Stimulated activated naive CD8-positive, alpha-beta T cell treated with anti-CD3 and anti-CD28 coated beads, Interleukin-15, amount 100 ng/mL, for 72 hours (primary cell): ENCODE measurements around the gene AP5Z1.

Experiments used
- ATAC-seq: fragments of 150-1000 bp; cut with Tn5 transposase; 2 replicates; pipeline ENCODE4 v1.10.0; 2021; ENCODE audit warnings: mild to moderate bottlenecking, moderate library complexity
- DNase-seq, 2 donors: peaks; one replicate each; pipeline ENCODE4 v3.0.0; 2021 to 2022
- H3K27ac Mint-ChIP-seq, 2 donors: one replicate each; pipeline ENCODE4 v1.8.0; 2022; ENCODE audit warnings: mild to moderate bottlenecking in 2 of 2, mixed read lengths in 2 of 2, moderate library complexity in 2 of 2
- H3K27me3 Mint-ChIP-seq: one replicate; pipeline ENCODE4 v1.8.0; 2022; ENCODE audit warnings: mixed read lengths
- H3K4me1 Mint-ChIP-seq: one replicate; pipeline ENCODE4 v1.8.0; 2022; ENCODE audit warnings: mild to moderate bottlenecking, mixed read lengths
- H3K4me3 Mint-ChIP-seq, 2 donors: one replicate each; pipeline ENCODE4 v1.8.0; 2022; ENCODE audit warnings: mild to moderate bottlenecking in 2 of 2, mixed read lengths in 2 of 2, moderate library complexity in 1 of 2
- H3K9me3 Mint-ChIP-seq, 2 donors: one replicate each; pipeline ENCODE4 v1.8.0; 2022; ENCODE audit warnings: mixed read lengths in 2 of 2

AP5Z1 gene

DNA sequence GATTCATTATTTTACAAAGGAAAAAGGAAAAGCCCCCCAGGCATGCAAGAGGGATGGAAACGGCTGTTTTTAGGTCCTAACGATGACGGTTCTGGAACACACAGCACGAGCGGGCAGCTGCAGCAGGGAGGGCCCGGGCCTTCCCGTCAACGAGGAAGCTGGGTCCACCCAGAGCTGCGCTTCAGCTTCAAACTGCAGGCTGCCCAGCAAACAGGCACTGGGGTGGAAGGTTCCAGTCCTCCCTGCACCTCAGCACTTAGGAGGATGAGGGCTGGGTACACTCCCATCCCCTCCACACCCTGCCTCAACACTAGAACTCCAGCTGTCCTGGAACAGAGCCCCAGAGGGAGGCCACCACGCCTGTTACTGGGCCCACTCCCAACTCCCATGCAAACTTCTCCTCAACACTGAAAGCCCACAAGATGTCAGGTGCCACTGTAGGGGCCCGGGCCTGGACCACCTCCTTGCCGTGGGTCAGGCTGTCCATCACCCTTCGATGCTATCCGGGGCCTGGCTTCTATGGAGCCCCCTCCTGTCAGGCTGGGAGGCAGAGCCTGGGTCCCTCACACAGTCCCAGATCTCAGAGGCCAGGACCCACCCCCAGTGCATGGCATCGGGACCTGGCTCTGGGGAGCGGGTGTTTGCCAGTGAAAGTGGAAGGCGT is 53.4 kb downstream of the AP5Z1 start:
- no peak overlapping the region for H3K4me3 Mint-ChIP-seq
- no peak overlapping the region for H3K27ac Mint-ChIP-seq
- H3K9me3 Mint-ChIP-seq, result no peaks in the 10 kb centered on the region
- no peaks in the 10 kb centered on the region for H3K27me3 Mint-ChIP-seq
- no peak for ATAC-seq
- peaks cover 7% of the 10 kb centered on the region for H3K4me1 Mint-ChIP-seq
- DNase-seq, result no peak

DNA sequence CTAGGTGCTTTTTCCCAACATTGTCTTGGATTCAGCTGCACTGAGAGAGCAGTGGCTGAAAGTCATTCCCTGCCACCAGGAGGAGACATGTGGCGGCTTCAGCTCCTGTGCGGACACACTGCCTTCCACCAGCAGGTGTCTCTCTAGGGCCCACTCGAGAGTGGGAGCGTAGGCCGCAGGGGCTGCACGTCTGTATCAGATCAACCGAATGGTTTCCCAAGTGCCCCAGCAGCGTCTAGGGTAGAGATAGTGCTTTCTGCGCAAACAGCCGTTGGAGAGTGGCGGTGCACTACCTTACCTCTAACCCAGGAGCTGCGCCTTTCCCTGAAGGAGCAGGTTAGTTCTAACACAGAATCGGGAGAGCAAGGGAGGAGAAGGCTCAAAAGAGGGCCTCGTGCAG is 54.8 kb downstream of the AP5Z1 start:
- no peak overlapping the region for H3K4me3 Mint-ChIP-seq
- peaks cover 7% of the 10 kb centered on the region for H3K4me1 Mint-ChIP-seq
- DNase-seq (peak; percentile 56 to 64), ATAC-seq (peak; percentile 82)
- H3K9me3 Mint-ChIP-seq, result no peaks in the 10 kb centered on the region
- H3K27ac Mint-ChIP-seq, result peak overlapping the region in 1 of 2 donors; percentile 86
- no peaks in the 10 kb centered on the region for H3K27me3 Mint-ChIP-seq

DNA sequence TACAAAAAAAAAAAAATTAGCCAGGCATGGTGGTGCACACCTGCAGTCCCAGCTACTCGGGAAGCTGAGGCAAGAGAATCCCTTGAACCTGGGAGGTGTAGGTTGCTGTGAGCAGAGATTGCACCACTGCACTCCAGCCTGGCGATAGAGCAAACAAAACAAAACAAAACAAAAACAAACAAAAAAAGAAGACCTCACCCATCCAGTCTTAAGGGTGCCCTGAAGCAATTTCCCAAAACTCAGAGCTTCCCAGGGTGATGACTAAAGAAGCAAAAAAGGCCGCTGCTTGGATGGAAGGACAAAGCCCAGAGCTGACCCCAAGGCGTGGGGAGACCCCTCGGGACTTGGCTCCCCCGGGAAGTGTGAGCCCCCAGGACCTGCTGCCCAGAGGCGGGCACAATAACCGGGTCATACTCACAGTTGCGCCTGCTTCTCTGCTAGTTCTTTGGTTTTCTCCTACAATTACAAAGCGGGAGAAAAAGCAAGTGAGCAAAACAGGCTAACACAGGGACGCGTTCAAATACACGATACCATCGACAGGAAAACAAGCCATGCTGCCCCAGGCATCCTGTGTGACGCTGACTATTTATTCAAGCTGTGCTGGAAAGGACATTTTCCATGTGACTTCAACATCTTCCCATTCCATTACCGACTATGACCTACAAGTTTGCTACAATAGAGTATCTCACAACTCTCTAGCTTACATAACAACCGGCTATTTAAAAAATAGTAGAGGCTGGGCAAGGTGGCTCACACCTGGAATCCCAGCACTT is 56.5 kb downstream of the AP5Z1 start:
- no peaks in the 10 kb centered on the region for H3K27me3 Mint-ChIP-seq
- H3K9me3 Mint-ChIP-seq, result no peaks in the 10 kb centered on the region
- ATAC-seq (no peak), DNase-seq (no peak)
- H3K4me3 Mint-ChIP-seq, result no peak overlapping the region
- H3K27ac Mint-ChIP-seq, result no peak overlapping the region
- peaks cover 7% of the 10 kb centered on the region for H3K4me1 Mint-ChIP-seq

DNA sequence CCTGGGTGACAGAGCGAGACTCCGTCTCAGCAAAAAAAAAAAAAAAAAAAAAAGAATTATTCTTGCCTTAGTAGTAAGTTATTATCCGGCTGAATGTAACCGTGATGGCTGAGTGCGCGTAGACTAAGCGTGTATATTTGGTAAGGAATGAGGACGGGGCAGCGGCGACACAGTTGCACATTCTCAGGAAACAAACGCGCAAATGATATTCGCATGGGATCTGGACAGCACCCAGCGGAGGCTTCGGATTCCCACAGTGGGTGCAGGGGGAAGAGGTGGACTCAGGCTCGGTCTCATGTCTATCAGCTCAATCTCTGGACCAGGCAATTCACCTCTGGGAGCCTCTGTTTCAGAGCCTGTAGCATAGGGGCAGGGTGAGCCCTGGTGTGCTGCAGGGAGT is 57.3 kb downstream of the AP5Z1 start:
- ATAC-seq (no peak), DNase-seq (no peak)
- H3K4me3 Mint-ChIP-seq, result no peak overlapping the region
- no peaks in the 10 kb centered on the region for H3K27me3 Mint-ChIP-seq
- no peak overlapping the region for H3K27ac Mint-ChIP-seq
- H3K4me1 Mint-ChIP-seq, result peaks cover 7% of the 10 kb centered on the region
- no peaks in the 10 kb centered on the region for H3K9me3 Mint-ChIP-seq

DNA sequence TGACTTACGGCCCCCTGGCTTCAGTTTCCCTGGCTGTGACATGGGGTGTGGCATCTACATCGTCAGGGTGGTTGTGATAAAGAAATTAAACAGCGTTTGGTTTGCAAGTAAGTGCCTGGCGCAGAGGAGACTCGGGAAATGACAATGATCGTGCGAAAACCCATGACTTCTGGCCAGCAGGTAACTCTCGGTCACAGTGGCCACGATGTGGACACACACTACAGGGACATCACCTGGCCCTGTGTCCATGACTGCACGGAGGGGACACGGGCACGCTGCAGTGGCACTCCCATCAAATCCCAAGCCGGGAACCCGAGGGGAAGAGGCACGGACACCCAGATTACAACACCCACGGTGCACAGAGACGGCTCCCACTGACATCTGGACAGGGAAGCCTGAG is 57.8 kb downstream of the AP5Z1 start:
- Mint-ChIP-seq H3K27ac (no peak overlapping the region), H3K4me1 (peaks cover 7% of the 10 kb centered on the region), H3K9me3 (no peaks in the 10 kb centered on the region), H3K27me3 (no peaks in the 10 kb centered on the region), H3K4me3 (no peak overlapping the region)
- ATAC-seq (no peak), DNase-seq (no peak)

DNA sequence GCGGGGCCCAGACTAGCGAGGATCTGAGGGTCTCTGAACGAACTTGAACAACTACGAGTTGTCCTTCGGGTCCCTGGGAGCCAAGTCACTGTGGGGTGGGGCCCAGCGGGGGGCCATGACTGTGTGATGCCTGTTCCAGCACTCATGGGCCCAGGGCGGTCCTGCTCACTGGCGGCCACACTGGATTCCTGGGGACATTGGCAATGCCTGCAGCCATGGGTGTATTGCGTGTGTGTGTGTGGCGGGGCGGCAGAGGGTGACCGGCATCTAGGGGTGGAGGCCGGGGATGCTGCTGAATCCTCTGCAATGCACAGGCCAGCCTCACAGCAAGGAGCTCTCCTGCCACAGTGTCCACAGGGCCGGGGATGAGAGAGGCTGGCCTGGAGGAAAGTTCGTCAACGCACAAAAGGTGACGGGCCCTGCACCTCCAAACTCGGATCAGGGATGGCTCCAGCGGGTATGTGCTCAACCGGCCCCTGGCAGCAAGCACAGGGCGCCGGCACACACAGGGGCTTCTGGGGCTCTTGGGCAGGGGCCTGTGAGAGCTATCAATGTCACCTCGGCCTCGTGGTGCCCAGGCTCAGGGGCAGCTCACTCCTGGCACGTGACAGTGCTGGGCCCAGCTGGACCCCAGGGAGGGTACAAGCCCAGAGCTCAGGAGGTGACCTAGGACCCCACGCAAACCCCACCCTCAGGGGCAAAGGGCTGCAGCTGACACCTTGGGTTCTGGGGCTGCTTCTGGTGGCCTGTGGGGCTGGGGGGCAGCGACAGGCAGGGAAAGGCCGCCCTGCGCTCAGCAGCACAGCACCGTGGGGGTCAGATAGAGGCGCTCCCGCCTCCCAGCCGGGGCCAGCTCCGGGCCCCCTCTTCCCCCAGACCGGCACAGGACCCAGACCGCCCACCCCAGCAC is 58.5 kb downstream of the AP5Z1 start:
- Mint-ChIP-seq H3K27me3 (no peaks in the 10 kb centered on the region), H3K27ac (no peak overlapping the region), H3K9me3 (no peaks in the 10 kb centered on the region), H3K4me1 (peaks cover 7% of the 10 kb centered on the region), H3K4me3 (no peak overlapping the region)
- ATAC-seq (no peak), DNase-seq (no peak)

DNA sequence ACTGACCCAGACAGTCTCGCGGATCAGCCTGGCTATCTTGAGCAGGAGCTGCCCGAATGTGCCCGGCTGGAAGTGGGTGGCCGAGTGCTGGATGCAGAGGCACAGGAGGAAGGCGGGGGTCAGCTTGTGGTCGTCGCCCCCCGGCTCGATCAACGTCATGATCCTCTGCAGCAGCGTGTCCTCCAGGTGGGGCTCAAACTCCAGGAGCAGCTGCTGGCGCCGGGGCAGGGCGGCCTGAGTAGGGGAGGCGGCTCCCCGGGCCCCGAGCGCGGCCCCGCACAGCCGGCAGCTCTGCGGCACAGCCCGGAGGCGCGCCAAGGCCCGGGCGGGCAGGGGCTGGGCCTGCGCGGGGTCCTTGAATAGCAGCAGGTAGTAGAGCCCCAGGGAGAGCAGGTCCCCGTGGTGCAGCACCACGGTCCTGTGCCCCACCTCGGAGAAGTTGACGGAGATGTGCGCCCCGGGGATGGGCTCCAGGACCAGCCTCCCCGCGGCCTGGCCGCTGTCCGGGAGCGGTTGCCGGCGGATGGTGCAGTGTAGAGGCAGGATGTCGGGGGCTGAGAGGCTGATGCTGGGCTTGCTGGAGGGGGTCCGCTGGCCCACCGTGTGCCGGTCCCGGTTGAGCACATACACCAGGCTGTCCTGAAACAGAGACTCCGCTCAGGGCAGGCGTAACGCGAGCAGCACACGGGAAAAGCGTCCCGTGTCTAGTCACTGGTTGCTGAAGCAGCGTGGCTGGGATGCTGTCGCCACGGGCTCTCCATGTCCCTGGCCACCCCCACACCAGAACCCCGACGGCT is 59.4 kb downstream of the AP5Z1 start:
- H3K27me3 Mint-ChIP-seq, result no peaks in the 10 kb centered on the region
- peak overlapping the region in 1 of 2 donors; percentile 86 for H3K27ac Mint-ChIP-seq
- H3K4me3 Mint-ChIP-seq, result no peak overlapping the region
- peaks cover 7% of the 10 kb centered on the region for H3K4me1 Mint-ChIP-seq
- no peaks in the 10 kb centered on the region for H3K9me3 Mint-ChIP-seq
- DNase-seq, result no peak
- ATAC-seq, result peak; percentile 53

DNA sequence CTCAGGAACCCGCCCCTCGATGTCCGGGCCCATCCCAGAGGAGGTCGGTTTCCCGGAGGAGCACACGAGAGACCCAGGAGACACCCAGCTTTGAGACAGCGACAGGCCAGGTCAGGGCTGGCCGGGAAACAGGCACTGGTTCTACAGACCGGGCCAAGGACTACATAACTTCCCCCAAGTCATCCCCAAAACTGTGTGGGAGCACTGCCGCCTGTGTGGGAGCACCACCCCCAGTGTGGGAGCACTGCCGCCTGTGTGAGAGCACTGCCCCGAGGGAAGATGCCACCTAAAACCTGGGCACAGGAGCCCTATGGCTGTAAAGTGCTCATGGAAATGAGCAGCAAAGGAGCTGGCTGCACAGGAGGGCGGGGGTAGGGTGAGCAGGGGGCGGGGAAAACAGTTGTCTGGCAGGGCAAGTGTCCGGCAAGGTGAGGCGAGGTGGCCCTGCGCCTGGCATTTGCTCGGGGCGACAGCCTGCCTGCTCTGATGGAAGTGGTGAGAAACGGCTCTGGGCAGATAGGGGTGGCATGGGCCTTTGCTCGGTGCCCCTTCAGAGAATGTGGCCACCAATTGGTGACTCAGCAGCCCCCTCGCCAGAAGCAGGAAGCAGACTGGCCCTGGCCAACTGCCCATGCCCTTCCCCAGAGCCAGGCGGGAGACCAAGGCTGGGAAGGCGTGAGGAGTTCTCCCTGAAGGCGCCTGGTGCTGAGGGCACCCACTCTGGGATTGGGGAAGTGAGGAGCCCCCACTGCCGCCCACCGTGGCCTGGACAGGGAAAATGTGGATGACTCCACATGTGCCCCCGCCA is 60.2 kb downstream of the AP5Z1 start:
- ATAC-seq (no peak), DNase-seq (no peak)
- no peaks in the 10 kb centered on the region for H3K27me3 Mint-ChIP-seq

DNA sequence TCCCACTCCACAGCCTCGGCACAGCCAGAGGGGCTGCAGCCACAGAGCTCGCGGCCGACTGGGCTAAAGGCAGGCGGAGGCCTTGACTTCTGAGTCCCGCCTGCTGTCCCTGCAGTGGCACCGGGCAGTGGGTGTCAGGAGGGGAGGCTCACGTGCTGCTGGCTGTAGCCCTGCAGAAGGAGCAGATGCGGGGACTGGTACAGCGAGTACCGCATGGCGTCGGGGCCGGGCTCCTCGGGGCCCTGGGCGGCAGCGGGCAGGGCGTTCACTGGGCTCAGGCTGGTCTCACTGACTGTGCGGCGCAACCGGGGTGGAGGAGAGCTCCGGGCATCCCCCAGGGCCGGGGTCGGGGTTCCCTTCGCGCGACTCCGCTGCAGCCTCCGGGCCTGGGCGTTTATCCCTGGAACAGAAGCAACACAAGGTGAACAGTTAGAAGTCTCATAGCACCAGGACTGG is 60.8 kb downstream of the AP5Z1 start:
- DNase-seq (no peak), ATAC-seq (peak; percentile 16)
- no peaks in the 10 kb centered on the region for H3K4me1 Mint-ChIP-seq
- H3K4me3 Mint-ChIP-seq, result no peak overlapping the region
- H3K27ac Mint-ChIP-seq, result no peak overlapping the region
- no peaks in the 10 kb centered on the region for H3K9me3 Mint-ChIP-seq
- H3K27me3 Mint-ChIP-seq, result no peaks in the 10 kb centered on the region

More for the DNA sequence above, 60.2 kb downstream of the AP5Z1 start:
- Mint-ChIP-seq H3K4me1 (no peaks in the 10 kb centered on the region), H3K9me3 (no peaks in the 10 kb centered on the region), H3K4me3 (no peak overlapping the region), H3K27ac (peak overlapping the region in 1 of 2 donors; percentile 86)

DNA sequence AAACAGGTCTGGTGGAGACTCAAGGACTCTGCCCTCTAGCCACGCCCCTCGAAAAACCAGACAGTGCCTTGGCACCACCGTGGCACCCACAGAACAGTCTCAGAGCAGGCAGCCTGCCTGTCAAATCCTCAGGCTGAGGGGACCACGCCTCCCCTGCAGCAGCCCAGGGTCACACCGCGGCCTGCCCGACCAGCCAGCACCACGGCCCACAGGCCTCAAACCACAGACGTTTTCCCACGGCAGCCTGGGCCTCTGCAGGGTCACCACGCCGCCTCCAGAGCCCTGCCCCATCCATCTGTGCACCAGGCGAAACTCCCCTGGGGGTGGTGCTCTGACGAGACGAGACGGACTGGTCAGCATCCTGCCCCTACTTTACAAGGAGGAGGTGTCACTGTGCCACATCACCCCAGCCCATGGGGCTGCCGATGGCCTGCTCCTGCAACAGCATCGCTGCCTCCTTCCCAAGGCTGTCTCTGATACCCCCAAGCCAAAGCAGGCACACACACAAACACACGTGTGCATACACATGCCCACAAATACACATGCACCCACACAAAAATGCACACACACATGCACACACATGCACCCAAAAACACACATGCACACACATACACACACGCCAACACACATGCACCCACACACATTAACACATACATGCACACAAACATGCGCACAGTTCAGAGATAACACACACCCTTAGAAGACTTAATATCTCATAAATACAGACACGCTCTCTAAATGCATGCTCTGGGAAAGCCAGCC is 61.8 kb downstream of the AP5Z1 start:
- no peaks in the 10 kb centered on the region for H3K27me3 Mint-ChIP-seq
- H3K9me3 Mint-ChIP-seq, result no peaks in the 10 kb centered on the region
- DNase-seq (no peak), ATAC-seq (no peak)
- no peak overlapping the region for H3K27ac Mint-ChIP-seq
- H3K4me1 Mint-ChIP-seq, result no peaks in the 10 kb centered on the region
- no peak overlapping the region for H3K4me3 Mint-ChIP-seq

DNA sequence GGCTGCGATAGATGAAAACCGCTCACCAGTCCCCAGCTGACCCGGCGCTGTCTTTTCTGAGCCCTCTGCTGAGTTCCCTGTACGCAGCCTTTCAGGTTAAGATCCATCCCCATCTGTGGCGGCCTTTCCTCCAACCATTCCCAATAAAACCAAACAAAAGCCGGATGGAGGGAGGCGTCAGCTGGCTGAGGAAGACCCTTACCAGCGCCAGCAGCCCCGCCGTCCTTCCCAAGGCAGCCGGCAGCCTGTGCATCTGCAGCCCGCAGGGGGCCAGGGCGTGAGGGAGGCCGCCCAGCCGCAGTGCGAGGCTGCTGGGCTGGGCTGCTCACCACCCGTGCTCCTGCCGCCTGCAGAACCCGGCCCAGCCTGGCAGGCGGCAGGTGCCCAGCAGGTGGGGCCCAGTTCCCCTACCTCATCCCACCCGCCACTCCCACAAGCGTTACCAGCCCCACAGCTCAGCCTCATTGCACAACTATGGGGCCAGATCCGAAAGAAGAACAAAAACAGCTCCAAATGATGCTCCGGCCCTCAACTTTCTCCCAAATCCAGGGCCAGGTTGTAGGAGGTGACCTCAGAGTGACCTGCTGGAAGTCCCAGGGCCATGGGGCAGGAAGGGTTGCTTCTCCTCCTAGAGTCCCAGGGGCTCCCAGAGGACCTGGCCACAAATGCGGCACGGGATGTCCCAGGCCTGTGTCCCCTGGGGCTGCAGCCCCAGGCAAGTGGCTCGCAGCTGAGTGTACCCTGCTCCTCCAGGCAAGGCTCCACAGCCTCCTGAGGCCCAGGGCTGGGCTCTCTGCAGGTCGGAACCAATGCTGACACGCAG is 62.6 kb downstream of the AP5Z1 start:
- Mint-ChIP-seq H3K4me1 (no peaks in the 10 kb centered on the region), H3K27me3 (no peaks in the 10 kb centered on the region), H3K27ac (no peak overlapping the region), H3K9me3 (no peaks in the 10 kb centered on the region), H3K4me3 (no peak overlapping the region)
- DNase-seq (no peak), ATAC-seq (no peak)

DNA sequence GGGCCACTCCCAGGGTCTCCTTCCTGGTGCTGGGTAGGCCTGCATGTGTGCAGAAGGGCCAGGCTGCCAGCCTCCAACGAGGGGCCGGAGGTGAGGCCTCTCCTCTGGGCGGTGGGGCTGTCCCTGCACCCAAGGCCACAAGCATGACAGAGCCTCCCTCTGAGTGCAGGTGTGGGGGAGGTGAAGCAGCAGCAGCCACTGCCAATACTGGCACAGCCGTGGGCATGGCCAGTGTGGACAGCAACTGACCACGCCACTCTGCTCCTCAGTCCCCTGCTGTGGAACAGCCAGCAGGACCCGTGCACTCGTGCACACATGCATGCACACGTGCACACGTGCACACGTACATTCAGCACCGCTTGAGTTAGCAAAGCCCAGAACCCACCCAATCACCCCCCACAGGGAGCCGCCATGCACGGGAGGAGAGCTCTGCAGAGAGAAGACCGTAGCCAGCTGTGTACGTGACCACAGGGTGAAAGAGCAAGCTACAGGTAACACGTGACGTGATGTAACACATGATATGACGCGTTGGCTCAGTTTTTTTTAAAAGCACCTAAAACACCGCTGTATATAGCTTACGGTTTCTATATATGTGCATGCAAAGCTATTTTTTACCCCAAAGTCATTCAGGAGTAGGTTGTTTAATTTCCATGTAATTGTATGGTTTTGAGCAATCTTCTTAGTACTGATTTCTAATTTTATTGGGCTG is 63.4 kb downstream of the AP5Z1 start:
- Mint-ChIP-seq H3K27me3 (no peaks in the 10 kb centered on the region), H3K9me3 (no peaks in the 10 kb centered on the region), H3K27ac (no peak overlapping the region), H3K4me1 (no peaks in the 10 kb centered on the region), H3K4me3 (no peak overlapping the region)
- no peak for ATAC-seq
- no peak for DNase-seq

DNA sequence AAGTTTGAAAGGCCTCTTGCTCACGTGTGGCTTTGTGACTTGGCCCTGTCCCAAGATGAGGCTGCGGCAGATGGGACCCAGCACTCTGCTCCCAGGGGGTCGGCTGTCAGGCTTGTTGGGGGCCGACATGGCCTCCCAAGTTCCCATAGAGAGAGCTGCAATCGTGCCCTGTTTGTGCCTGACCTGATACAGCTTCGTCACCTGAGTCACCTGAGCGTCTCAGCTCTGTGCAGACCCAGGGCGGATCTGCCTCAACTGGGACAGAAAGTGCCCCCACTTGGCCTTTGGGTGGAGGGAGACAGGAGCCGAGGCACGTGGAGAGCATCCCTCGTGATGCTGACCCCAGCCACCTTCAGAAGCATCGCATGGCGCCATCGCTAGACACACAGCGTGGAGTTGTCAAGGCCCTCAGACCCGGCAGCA is 64.7 kb downstream of the AP5Z1 start:
- Mint-ChIP-seq H3K27ac (no peak overlapping the region), H3K4me3 (no peak overlapping the region), H3K27me3 (peaks cover 7% of the 10 kb centered on the region), H3K9me3 (no peaks in the 10 kb centered on the region), H3K4me1 (no peaks in the 10 kb centered on the region)
- ATAC-seq (no peak), DNase-seq (no peak)
